Measurements from ENCODE around the gene YARS2.
A peak's percentile ranks its signal among the peaks of the same experiment; 100 is the strongest.

Gene YARS2

DNA sequence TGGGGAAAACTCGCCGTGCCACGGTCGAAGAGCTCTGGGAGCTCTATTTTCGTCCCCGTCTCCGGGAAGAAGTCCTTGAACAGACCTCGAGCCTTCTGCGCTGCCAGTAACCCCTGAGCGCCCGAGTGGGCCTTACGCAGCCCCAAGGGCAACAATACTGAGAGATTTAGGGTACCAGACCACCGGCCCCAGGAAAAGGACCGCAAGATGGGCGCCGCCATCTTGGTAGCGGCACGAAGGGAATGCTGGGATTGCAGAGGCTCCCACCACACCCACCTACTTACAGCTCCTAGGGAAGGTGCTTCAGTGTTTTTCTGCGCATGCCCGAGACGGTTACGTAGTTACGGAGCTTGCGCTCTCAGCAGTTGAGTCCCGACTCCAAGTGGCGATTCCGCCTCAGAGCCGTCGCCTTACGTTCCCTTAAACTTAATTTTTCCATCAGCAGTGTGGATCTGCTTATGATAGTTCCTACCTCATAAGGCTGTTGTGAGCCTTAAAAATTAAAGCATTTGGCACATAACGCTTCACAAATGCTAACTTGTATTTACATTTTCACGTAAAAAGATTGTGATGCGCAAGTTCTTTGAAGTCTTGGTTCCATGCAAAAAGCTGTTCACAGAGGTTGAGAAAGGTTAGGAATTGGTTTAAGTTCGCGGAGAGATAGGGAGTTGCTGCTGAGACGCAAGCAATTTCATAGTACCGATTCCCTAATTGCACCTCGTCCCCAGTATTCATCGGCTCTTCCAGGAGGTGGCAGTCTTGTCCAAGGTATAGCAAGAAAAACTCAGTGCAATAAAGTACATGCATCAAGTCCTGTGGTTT, at the start of gene YARS2:
Gene YARS2, minus strand, starts transcription at position 244 of the 822 bp plus-strand sequence. Its CDS starts 23 bp downstream, at position 221.
- DNase-seq (ENCODE audit: low spot score) = peak; percentile 92

DNA sequence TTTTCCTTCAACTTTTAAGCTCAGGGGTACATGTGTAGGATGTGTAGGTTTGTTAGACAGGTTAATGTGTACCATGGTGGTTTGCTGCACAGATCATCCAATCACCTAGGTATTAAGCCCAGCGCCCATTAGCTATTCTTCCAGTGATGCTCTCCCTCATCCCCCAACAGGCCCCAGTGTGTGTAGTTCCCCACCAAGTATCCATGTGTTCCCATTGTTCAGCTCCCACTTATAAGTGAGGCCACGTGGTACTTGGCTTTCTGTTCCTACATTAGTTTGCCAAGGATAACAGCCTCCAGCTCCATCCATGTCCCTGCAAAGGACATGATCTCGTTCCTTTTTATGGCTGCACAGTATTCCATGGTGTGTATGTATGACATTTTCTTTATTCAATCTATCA, 48.6 kb upstream of the YARS2 start:
- DNase-seq (ENCODE audit: low spot score) = no peak

DNA sequence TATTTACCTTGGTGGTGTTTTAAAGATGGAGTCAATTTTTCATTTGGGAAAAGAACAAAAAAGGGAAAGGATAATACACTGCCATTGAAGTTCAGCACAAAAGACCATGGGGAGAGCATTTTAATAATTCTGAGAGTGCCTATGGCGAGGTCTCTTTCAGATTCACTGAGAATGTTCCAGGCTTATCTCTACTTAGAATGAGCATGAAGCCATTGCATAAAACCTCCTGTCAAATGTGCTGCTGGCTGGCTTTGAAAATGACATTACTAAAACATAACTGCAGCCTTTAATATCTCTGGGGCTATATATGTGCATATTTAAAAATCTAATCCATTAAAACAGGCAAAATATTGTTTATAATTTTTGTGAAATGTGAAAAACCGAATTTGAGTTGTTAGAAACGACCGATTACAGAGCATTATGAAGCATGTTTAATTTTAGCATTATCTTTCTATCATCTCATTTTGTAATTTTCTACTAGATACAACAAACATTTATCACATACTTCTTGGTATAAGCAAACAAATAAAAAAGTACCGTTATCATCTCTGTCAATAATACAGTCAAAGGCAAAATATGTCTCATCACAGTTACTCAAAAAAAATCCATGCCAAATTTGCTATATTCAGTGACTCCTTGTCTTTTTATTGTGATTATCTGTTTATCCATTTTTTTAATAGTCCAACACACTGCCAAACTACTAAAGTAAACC, 45.7 kb upstream of the YARS2 start:
- no peak for DNase-seq (ENCODE audit: low spot score)

DNA sequence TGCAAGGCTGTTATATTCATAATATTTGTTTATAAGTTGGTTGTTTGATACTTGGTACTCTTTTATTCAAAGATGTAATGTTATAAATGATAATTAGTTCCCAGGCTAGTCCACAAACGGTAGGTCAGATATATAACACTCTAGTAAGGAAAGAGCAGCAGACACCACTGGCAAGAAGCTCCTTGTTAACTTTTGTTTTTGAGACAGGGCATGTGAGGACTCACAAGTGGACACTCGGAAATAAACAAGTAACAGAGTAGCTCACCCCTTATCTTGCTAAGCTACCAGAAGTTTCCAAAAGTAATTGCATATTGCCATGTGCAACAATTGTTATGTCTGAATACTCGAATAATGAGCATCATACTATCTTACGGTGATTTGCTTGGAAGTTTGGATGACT, 38.6 kb upstream of the YARS2 start:
- no peak for DNase-seq (ENCODE audit: low spot score)

DNA sequence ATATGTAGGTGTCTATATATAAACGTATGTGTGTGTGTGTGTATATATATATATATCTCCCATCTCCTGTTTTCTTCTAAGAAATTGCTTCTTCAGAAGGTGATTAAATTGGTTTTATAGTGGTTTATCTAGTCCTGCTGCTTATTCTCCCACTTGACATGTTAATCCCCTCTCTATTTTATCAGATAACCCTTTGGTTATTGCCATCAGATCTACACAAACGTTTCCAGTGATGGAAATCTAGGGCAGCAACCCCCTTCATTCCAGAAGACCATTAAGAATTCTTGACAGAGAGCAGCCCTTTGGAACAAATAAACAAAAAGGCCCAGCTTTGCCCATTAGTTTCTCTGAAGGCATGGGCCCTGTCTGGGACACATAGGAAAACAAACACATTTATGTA, 34.2 kb upstream of the YARS2 start:
- DNase-seq (ENCODE audit: low spot score) = no peak

DNA sequence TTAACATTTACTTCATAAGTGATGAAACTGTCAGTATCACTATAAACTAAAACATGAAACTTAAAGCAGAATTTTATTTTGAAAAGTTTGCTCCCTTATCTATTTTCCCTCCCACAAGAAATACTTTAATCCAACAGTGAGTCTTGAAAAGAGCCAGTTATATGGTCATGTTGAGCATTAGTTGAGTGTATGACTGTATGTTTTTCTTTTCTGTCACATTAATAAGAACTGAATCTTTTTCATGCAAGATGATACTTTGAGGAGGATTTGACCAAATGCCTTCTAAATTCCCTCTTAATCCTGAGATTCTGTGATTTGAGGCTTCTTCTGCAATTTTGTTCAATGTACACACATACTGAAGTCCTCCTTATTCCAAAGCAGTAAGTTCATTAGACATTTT, 33.7 kb upstream of the YARS2 start:
- DNase-seq (ENCODE audit: low spot score) = no peak

DNA sequence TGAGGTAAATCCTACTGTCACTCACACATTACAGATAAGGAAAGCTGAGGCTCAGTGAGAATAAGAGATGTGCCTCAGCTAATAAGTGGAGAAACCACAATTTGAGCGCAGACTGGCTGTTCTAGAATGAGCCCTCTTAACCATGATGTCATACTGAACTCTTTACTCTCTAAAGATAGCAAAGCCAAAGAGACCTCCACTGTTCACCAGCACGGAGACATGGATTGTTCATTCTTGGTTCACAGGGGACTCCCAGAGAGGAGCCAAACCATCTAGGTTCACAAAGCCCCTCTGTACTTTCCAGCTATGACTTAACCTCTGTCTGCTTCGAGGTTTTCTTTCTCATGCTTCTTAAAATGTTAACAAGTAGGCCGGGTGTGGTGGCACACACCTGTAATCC, 32.7 kb upstream of the YARS2 start:
- no peak for DNase-seq (ENCODE audit: low spot score)

DNA sequence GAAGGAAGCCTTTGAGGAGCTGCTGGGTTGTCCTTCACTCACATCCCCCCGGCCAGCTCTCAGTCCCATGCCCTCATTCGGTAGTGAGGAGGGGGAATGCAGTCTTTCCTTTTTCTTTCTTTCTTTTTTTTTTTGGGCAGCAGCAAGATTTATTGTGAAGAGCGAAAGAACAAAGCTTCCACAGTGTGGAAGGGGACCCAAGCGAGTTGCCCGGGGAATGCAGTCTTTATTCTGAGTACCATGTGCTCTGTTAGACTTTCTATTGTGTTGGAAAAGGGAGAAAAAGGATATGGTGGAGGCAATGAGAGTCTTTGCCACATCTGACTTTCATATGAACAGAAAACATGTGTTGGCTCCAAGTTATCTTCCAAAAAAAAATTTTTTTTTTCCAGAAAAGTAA, 29.9 kb upstream of the YARS2 start:
- DNase-seq (ENCODE audit: low spot score) = no peak

DNA sequence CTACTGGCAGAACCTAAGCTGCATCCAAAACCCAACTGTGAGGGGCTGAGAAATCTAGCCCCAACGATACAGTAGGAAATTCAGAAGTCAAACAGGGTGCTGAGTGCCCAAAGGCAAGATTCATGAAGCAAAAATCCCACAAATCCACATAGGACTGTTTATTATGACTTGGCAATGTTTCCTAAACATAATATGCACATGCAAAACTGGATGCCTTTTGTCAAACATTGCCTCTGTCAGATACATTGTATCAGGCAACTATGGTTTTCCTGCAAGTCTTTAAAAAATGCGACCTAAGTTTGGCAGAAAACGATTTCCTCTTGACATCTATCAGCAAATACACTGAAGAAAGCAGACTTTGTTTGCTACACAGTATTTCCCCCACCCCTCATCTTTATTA, 27.3 kb upstream of the YARS2 start:
- DNase-seq (ENCODE audit: low spot score) = no peak

DNA sequence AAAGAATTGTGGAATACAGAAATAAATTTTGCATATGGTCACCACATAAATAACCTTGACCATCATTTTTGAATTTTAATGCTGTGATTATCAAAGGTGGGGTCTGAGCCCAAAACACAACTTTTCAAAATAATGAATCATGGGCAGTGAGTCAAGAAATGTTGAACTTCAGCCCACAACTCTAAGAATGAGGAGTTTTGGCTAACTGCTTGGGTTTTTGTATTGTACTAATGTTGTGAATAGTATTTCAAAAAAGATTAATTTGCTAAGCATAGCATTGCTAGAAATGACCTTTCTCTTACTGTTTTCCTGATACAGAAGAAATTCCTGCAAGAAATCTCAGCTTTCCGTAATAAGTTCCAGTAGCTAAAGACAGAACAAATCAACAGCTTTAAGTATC, 24.4 kb upstream of the YARS2 start:
- no peak for DNase-seq (ENCODE audit: low spot score)

DNA sequence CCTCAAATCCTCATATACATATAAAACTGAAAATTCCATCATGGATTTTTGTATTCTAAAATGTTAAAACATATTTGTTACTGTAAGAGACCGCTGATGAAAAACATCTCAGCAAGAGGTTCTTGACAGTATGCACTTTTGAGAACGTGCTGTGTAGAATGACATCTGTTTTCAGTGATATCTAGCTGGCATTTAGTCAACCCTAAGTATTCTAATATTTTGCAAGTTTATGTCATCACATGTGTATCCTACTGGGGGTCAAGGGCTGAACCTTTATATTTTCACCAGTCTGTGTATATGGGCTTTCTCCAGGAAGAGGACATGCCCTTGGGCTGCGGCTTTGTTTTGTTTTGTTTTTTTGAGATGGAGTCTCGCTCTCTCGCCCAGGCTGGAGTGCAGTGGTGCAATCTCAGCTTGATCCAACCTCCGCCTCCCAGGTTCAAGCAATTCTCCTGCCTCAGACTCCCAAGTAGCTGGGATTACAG, 22.0 kb upstream of the YARS2 start:
- no peak for DNase-seq (ENCODE audit: low spot score)

DNA sequence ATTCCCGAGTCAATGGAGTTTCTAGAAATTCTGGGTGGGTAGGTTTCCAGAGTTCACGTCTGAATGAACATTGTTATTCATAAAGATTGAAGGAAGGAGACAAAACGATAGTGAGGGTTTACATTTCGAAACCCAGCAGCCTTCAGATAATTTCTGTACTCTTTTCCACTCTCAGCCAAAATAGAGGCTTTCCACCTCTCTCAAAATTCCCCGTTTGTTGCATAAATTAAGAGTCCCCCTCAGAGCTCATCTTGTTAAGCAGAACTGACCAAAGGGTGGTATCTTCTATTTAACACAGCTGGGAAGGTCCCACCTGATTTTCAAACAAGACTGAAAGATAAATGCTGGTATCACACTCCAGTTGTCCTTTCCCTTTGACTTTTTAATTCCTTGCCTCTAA, 21.5 kb upstream of the YARS2 start:
- DNase-seq (ENCODE audit: low spot score) = no peak

DNA sequence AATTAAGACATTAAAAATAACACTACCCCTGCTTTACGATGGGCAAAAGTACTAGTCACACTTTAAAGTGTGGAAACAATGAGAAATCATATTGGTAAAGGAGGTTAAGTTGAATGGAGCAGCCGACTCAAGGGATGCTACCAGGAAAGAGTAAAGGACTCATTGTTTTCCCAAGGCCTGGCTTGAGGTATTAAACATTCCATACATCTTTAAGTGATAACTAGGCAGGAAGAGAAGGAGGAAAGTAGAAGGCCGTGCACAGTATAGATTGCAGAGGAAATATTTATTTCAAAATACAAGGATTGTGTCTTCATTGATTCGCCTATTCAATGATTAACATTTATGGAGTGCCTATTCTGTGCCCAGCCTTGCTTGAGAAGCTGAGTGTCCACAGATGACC, 20.6 kb upstream of the YARS2 start:
- no peak for DNase-seq (ENCODE audit: low spot score)

DNA sequence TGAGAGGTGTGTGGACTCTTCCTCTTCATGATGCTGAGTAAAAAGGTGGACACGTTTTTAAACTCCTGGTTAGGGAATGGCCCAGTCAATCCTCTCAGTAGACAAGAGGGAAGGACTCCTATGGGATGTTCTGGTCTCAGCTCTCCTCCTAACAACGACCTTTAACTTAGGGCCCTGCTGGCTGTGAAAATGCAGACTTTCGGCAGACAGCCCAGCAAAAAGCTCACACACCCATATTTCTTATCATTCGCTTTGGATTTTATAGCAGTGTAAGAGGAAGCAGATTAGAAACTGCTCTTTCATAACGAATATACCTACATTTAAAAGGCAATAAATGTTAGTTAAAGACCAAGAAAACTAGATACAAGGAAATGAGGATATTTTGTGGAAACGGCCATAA, 18.0 kb upstream of the YARS2 start:
- DNase-seq (ENCODE audit: low spot score) = no peak

DNA sequence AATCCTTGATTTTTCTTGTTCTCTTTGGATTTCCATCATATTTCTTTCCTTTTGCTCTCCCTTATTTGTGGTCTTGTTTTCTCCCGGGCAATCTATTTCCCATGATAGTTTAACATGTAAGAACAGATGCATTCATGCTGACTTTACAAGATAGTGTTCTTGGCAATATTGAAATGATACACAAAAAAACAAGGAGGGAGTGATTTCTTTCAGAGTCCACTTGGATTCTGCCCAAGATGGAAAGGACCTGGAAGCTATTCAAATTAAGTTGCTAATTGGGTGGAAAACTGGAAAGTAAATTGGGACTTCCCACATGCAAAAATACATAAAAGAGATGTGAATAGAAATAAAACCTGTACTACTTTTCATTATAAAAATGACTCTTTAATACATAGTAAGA, 14.4 kb upstream of the YARS2 start:
- no peak for DNase-seq (ENCODE audit: low spot score)

DNA sequence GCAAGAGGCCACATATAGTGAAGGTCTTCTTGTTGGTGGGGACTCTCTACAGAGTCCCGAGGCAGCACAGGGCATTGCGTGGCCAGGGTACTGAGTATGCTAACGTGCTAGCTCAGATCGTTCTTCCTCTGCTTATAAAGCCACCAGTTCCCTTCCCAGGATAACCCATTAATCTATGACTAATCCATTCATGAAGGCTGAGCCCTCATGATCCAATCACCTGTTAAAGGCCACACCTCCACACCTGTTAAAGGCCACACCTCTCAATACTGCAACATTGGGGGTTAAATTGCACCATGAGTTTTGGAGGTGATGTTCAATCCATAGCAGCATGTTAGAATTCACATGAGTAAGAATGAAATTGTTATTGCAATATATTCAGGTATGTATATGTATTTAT, 12.8 kb upstream of the YARS2 start:
- DNase-seq (ENCODE audit: low spot score) = no peak

DNA sequence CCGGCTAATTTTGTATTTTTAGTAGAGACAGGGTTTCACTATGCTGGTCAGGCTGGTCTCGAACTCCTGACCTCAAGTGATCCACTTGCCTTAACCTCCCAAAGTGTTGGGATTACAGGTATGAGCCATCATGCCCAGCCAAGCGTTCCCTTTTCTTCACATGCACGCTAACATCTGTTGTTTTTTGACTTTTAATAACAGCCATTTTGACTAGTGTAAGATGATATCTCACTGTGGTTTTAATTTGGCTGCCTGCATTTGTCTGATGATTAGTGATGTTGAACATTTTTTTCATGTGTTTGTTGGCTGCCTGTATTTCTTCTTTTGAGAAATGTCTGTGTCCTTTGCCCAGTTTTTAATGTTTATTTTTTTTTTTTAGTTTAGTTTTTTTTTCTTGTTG, 10.2 kb upstream of the YARS2 start:
- DNase-seq (ENCODE audit: low spot score) = no peak

DNA sequence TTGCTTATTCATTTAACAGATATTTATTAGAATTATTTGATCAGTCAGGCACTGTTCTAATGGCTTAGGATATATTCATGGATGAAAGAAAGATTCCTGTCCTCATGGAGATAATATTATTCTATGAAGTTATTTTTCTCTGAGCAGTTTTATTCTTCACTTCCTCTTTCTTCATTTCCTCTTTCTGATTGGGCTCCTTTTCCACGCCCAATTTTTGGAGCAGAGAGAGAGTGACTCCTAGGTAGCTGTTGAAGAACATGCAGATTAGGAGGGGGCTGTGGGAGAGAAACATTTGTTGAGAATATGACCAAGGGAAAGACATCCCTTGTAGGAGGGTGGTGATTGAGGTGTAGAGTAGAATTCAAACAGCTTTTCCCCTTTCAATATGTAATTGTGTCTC, 6.0 kb upstream of the YARS2 start:
- no peak for DNase-seq (ENCODE audit: low spot score)

DNA sequence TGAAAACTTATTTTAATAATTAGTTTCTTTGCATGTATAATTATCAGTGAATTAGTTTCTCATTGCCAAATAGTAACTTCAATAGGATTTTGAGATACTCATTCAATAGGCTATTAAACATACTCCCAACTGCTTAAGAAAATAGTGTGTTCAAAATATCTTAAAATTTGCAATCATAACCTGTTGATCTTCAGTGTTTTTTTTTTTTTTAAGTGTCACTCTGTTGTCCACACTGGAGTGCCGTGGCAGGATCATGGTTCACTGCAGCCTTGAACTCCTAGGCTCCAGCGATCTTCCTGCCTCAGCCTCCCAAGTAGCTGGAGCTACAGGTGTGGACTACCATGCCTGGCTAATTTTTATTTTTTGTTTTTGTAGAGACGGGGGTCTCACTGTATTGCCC, 1.5 kb upstream of the YARS2 start:
- DNase-seq (ENCODE audit: low spot score) = no peak

DNA sequence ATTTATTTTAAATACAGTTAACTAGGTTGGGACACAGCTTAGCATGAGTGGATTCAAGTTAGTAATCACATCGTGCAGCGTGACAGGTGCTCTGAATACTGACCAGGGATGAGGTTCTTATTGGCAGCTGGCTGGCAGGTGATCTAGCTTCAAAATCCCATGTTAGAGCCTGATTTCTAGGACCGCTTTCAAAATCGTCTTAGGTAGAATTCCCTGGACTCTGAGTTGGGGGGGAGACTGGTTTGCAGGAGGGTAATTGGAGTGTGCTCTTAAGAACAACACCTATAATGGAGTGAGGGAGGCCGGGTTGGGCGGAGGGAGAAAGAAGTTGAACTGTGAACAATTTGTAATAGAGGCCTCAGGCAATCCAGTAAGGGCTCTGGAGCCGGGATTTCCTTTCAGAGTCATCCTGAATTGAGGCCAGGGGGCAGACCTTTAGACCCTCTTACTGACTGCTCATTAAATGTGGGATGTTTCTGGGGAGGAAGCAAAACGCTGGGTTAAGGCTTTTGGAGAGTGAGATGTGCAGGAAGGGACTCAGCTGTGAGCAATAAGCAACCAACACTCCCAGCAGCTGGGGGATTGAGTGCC, 874 bp upstream of the YARS2 start:
- no peak for DNase-seq (ENCODE audit: low spot score)

DNA sequence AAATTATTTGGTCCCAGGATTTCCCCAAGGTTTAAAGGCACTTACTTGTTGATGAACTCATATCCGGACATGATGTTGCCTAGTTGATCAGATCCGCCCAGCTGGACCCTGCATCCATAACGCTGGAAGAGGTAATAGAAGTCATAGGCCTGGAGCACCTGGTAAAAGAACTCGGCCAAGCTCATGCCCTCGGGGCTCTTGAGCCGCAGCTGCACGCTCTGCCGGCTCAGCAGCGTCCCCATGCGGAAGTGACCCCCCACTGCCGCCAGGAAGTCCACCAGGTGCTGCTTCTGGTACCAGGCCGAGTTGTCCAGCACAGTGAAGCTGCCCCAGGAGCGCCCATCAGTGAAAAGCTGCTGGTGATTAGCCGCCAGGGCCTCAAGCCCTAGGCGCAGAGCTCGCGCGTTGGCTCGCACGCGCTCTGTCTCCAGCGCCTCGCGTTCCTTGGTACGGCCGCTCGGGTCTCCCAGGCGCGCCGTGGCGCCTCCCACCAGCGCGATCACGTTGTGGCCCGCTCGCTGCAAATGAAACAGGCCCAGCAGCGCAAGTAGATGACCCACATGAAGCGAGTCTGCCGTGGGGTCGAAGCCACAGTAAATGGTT, 545 bp downstream of the YARS2 start:
- DNase-seq (ENCODE audit: low spot score) = peak; percentile 82

DNA sequence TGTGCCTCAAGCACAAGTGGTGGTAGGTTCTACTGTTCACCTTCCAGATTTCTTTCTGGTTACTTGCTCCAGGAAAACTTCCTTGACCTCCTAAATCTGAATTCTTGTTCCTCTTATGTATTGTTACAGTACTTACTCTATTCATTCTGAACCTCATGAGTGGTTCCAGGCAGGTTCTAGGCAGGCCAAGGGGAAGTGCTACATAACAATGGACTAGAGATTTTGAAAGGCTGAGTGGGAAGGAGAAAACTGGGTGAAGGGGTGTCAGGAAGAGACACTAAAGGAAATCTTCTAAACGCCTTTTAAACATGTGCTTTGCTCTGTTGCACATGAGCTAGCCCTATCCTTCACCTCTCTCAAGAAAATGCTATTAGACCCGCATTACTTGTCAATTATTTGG, 1.6 kb downstream of the YARS2 start:
- DNase-seq (ENCODE audit: low spot score) = no peak

DNA sequence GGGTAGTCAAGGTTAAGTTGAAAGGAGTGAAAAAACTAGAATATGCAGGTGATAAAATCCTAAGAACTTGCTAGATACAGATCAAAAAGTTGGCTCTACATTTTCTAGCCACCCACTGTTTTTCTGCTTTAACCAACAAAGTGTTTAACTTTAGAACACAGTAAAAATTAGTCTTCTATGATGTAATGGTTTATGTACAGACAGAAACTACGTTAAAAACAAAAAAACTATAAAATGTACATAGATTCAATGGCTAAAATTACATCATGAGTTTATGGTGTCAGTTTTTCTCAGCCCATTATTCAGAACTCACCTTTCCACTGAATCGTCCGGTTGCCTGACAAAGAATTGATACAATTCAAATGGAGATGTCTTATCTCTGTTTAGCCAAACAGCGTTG, 2.1 kb downstream of the YARS2 start:
- DNase-seq (ENCODE audit: low spot score) = no peak

All from iPS-NIHi11 (cell line).